ENCODE results near the gene PSME3IP1. TPM values are rescaled to one million over a fixed set of nuclear protein-coding genes. Genes with fewer than 3 reads are reported as not detected.
A peak's percentile ranks its signal among the peaks of the same experiment; 100 is the strongest.

Gene PSME3IP1
- total RNA-seq, 1 experiment from 2014 or later: 104 TPM

- no peak for TF ChIP-seq ZNF425 (CRISPR knock-in tag; conservative IDR thresholded peaks at IDR 0.05)
- no peak for TF ChIP-seq SMAD4 (CRISPR knock-in tag; IDR thresholded peaks at IDR 0.05)
- no peak for TF ChIP-seq PRRX2 (CRISPR knock-in tag; IDR thresholded peaks at IDR 0.05)
- TF ChIP-seq ZSCAN18 (CRISPR knock-in tag; IDR thresholded peaks at IDR 0.05): no peak
- no peak for TF ChIP-seq ZNF219 (CRISPR knock-in tag; IDR thresholded peaks at IDR 0.05; ENCODE audit: borderline replicate concordance)
- TF ChIP-seq MAX (CRISPR knock-in tag; IDR thresholded peaks at IDR 0.05): no peak
- no peak for TF ChIP-seq ZNF532 (CRISPR knock-in tag; IDR thresholded peaks at IDR 0.05; ENCODE audit: borderline replicate concordance)
- no peak for TF ChIP-seq ZNF232 (CRISPR knock-in tag; IDR thresholded peaks at IDR 0.05)
- TF ChIP-seq CTCF (IDR thresholded peaks at IDR 0.05): no peak
- TF ChIP-seq CREM (CRISPR knock-in tag; IDR thresholded peaks at IDR 0.05): no peak
- no peak for TF ChIP-seq ARID4B (CRISPR knock-in tag; IDR thresholded peaks at IDR 0.05; ENCODE audit: borderline replicate concordance)
- no peak for TF ChIP-seq SOX15 (CRISPR knock-in tag; IDR thresholded peaks at IDR 0.05)
- Mint-ChIP-seq H3K36me3 (peaks cover 58% of the 10 kb centered on the region), H3K4me3 (no peak overlapping the region), H3K27me3 (ENCODE audit: low read depth) (no peaks in the 10 kb centered on the region), H3K27ac (peak overlapping the region; percentile 11; the same call in 1 of the 2 replicates), H3K9me3 (no peaks in the 10 kb centered on the region), H3K4me1 (no peaks in the 10 kb centered on the region)
- ChIA-PET CTCF (no interaction called here), POLR2A (no interaction called here)
- DNase-seq (ENCODE audit: low spot score) (no peak), ATAC-seq (no peak)
Measured at GRCh38 chr16:57233944-57234706, 48.3 kb upstream of the PSME3IP1 start.
